Activated CD8-positive, alpha-beta memory T cell treated with anti-CD3 and anti-CD28 coated beads, Interleukin-2, amount 50 U/mL, for 1 hour (primary cell): ENCODE measurements around the gene IMPA2.
"Not testable (repeated sequence)": the region's sequence is repeated elsewhere in the genome, so short reads cannot be mapped to it uniquely, and the experiment has no call there.

Experiments
- DNase-seq: peaks from one replicate; pipeline ENCODE4 v3.0.0-alpha.2; 2020; ENCODE audit errors: extremely low read depth

The IMPA2 gene

GRCh38 chr18:12076424-12077140, 95.3 kb downstream of the IMPA2 start:
- DNase-seq = no peak

DNA sequence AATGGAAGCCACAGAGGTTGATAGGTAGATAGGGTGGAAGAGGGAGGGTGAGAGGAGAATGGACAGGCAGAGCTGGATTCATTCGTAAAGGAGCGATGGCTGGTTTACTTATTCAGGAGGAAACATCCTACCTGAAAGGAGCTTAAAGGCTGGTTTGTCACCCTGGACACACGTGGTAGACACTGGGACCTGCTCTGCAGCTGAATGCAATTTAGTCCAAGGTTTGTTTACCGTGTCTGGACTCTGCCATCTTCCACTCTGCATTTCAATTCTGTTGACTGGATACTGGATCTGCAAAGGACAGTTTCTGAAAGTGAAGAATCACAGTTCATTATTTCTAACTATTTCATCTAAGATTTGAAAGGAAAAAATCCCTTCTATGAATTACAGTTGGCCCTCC, 96.7 kb downstream of the IMPA2 start:
- not testable (repeated sequence) for DNase-seq

DNA sequence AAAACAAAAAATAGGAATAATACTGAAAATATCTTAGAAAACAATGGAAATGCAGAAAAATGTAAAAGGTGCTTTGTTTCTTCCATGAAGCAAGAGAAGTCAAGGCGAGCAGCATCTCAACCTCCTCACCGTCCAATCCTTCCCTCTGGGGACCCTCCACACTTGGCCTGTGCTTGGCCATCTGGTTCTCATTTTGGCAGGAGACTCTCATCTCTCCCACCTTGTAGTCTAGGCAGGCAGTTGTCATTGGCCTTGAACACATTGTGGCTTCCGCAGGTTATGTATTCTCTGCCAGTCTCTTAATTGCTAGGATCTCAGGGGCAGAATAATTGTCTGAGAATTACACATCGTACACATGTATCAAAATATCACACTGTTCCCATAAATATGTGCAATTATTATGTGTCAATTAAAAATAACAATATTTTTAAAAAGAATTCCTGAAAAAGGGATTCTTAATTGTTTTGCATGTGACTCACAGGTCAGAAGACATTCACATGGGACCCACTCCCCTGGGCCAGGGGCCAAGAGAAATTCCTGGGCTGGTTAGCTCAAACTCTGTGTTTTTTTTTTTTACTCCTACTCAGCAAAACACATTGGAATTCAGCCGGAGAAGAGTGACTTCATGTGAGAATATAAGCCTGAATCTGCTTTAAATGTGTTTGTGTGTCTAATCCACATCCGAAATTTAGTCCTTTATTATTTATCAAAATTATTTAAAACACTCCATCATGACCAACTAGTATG, 98.4 kb downstream of the IMPA2 start:
- DNase-seq = no peak
